Measurements from ENCODE around the gene LDLRAD3. TPM values are rescaled to one million over a fixed set of nuclear protein-coding genes. Genes with fewer than 3 reads are reported as not detected.

LDLRAD3 gene
- total RNA-seq, 1 donor from 2014 or later, result 21.6 TPM

- Histone ChIP-seq H3K27me3 (no peaks in the 10 kb centered on the region), H3K4me3 (no peak overlapping the region), H3K4me1 (peaks cover 0 to 2% of the 10 kb centered on the region in 2 donors), H3K9me3 (no peaks in the 10 kb centered on the region), H3K27ac (no peak overlapping the region), H3K36me3 (no peaks in the 10 kb centered on the region)
- no peak for DNase-seq (ENCODE audit: low spot score in 2 of 2)
- intact Hi-C loops (cut with DNase I), result no loop called here
- TF ChIP-seq CTCF (IDR thresholded peaks at IDR 0.05), result no peak
Observed at GRCh38 chr11:36119300-36119699, 175.4 kb downstream of the LDLRAD3 start.

DNA sequence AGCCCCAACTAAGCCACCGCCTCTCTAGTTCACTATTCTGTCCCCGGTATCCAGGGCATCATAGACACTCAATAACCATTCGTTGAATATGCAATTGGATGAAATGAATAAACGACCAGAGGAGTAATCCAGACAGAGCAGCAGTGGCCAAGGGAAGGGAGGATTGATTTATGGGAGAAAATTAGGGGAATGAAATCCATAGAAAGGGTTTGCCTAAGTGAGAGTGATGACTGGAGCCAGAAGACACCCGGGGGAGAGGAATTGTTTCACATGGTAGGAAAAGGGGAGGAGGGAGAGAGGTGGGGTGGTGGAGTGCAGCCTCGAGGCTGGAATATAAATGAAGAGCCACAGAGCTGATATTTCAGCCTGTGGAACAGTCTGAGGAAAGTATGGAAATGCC is 177.2 kb downstream of the LDLRAD3 start:
- no peak overlapping the region for H3K27ac ChIP-seq

DNA sequence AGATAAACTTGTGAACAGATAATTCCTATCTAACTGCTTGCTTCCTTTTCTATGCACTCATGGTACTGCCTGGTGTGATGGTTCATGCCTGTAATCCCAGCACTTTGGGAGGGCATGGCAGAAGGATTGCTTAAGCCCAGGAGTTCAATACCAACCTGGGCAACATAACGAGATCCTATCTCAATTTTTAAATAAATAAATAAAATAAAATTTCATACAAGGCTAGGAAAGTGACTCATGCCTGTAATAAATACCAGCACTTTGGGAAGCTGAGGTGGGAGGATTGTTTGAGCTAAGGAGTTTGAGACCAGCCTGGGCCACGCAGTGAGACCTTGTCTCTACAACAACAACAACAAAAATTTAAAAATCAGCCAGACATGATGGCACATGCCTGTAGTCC is 178.8 kb downstream of the LDLRAD3 start:
- peaks cover 0 to 2% of the 10 kb centered on the region in 2 donors for H3K4me1 ChIP-seq
- no peak overlapping the region for H3K4me3 ChIP-seq
- no peak for TF ChIP-seq CTCF (IDR thresholded peaks at IDR 0.05)
- H3K36me3 ChIP-seq, result no peaks in the 10 kb centered on the region
- H3K27me3 ChIP-seq, result no peaks in the 10 kb centered on the region
- no peak overlapping the region for H3K27ac ChIP-seq
- intact Hi-C loops (cut with DNase I), result no loop called here
- DNase-seq (ENCODE audit: low spot score in 2 of 2), result no peak
- no peaks in the 10 kb centered on the region for H3K9me3 ChIP-seq

More for the DNA sequence above, 177.2 kb downstream of the LDLRAD3 start:
- H3K4me1 ChIP-seq, result peaks cover 0 to 2% of the 10 kb centered on the region in 2 donors
- H3K9me3 ChIP-seq, result no peaks in the 10 kb centered on the region
- no peak for TF ChIP-seq CTCF (IDR thresholded peaks at IDR 0.05)
- intact Hi-C loops (cut with DNase I), result no loop called here
- no peaks in the 10 kb centered on the region for H3K27me3 ChIP-seq
- H3K36me3 ChIP-seq, result no peaks in the 10 kb centered on the region
- no peak for DNase-seq (ENCODE audit: low spot score in 2 of 2)
- H3K4me3 ChIP-seq, result no peak overlapping the region

DNA sequence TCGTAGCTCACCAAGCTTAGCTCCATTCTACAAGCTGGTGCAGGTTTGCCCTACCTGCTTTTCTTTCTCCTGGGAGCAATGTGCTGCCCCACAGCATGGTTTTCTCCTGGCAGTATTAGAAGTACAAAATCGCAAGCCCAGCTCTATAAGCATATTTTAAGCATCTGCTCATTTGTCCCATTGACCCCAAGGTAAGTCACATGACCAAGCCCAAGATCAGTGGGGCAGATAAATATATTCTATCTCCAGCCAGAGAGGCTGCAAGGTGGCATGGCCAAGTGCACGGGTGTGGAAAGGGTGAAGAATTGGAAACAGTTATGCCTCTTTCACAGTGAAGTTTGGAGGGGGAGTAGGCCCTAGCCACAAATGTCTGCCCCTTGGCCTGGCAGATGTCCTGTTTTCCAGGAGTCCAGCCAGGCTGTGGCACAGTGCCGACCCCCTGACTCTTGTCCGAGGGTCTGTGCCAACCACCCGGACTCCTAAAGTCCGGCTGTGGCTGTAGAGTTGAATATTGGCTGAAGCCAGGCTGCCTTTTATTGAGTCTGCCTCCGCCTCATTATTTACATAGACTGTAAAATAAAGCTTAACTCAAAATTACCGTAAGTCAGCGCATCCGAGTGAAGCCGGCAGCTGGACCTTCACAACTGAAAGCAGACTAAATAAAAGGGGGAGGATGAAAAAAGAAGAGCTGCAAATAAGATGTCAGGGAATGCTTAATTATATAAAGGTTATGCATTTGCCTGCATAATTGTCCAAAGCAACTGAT is 179.7 kb downstream of the LDLRAD3 start:
- intact Hi-C loops (cut with DNase I), result no loop called here
- no peak for DNase-seq (ENCODE audit: low spot score in 2 of 2)
- H3K27ac ChIP-seq, result peak overlapping the region in 1 of 2 donors; percentile 48
- H3K27me3 ChIP-seq, result no peaks in the 10 kb centered on the region
- H3K4me3 ChIP-seq, result no peak overlapping the region
- H3K9me3 ChIP-seq, result no peaks in the 10 kb centered on the region
- peaks cover 0 to 2% of the 10 kb centered on the region in 2 donors for H3K4me1 ChIP-seq
- no peaks in the 10 kb centered on the region for H3K36me3 ChIP-seq
- no peak for TF ChIP-seq CTCF (IDR thresholded peaks at IDR 0.05)

GRCh38 chr11:36126678-36127077 is 182.8 kb downstream of the LDLRAD3 start:
- intact Hi-C loops (cut with DNase I), result no loop called here
- no peak overlapping the region for H3K27ac ChIP-seq
- no peak overlapping the region for H3K4me3 ChIP-seq
- no peaks in the 10 kb centered on the region for H3K9me3 ChIP-seq
- no peaks in the 10 kb centered on the region for H3K36me3 ChIP-seq
- no peak for TF ChIP-seq CTCF (IDR thresholded peaks at IDR 0.05)
- no peak for DNase-seq (ENCODE audit: low spot score in 2 of 2)
- H3K27me3 ChIP-seq, result no peaks in the 10 kb centered on the region
- peaks cover 0 to 2% of the 10 kb centered on the region in 2 donors for H3K4me1 ChIP-seq
